Activated CD8-positive, alpha-beta memory T cell treated with anti-CD3 and anti-CD28 coated beads for 1 hour (primary cell): Measurements from ENCODE around the gene TPM2.
A peak's percentile ranks its signal among the peaks of the same experiment; 100 is the strongest.

Experiments
- DNase-seq, 2 donors: peaks; one replicate each; pipeline ENCODE4 v3.0.0-alpha.2; 2020; ENCODE audit warnings: low read depth in 1 of 2; ENCODE audit errors: extremely low read depth in 1 of 2

The TPM2 gene

DNA sequence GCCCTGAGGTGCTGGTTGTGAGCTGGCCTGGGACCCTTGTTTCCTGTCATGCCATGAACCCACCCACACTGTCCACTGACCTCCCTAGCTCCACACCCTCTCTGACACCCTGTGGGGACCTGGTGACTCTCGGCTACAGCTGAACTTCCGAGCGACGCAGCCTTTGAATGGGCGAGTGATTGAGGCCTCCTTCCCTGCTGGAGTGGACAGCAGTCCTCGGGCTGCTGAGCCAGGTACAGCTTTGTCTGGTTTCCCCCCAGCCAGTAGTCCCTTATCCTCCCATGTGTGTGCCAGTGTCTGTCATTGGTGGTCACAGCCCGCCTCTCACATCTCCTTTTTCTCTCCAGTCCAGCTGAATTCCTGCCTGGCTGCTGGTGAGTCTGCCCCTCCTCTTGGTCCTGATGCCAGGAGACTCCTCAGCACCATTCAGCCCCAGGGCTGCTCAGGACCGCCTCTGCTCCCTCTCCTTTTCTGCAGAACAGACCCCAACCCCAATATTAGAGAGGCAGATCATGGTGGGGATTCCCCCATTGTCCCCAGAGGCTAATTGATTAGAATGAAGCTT is 9.9 kb downstream of the TPM2 start:
- DNase-seq = no peak

DNA sequence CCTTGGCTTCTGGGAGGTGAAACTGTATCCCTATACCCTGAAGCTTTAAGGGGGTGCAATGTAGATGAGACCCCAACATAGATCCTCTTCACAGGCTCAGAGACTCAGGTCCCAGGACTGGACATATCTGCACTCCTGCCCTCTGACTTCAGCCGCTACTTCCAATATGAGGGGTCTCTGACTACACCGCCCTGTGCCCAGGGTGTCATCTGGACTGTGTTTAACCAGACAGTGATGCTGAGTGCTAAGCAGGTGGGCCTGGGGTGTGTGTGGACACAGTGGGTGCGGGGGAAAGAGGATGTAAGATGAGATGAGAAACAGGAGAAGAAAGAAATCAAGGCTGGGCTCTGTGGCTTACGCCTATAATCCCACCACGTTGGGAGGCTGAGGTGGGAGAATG is 10.6 kb downstream of the TPM2 start:
- no peak for DNase-seq

DNA sequence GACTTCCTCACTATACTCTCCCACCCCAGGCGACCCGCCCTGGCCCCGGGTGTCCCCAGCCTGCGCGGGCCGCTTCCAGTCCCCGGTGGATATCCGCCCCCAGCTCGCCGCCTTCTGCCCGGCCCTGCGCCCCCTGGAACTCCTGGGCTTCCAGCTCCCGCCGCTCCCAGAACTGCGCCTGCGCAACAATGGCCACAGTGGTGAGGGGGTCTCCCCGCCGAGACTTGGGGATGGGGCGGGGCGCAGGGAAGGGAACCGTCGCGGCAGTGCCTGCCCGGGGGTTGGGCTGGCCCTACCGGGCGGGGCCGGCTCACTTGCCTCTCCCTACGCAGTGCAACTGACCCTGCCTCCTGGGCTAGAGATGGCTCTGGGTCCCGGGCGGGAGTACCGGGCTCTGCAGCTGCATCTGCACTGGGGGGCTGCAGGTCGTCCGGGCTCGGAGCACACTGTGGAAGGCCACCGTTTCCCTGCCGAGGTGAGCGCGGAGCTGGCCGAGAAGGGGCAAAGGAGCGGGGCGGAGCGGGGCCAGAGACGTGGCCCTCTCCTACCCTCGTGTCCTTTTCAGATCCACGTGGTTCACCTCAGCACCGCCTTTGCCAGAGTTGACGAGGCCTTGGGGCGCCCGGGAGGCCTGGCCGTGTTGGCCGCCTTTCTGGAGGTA is 13.9 kb downstream of the TPM2 start:
- DNase-seq = no peak

DNA sequence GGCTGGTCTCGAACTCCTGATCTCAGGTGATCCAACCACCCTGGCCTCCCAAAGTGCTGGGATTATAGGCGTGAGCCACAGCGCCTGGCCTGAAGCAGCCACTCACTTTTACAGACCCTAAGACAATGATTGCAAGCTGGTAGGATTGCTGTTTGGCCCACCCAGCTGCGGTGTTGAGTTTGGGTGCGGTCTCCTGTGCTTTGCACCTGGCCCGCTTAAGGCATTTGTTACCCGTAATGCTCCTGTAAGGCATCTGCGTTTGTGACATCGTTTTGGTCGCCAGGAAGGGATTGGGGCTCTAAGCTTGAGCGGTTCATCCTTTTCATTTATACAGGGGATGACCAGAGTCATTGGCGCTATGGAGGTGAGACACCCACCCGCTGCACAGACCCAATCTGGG is 14.5 kb downstream of the TPM2 start:
- no peak for DNase-seq

DNA sequence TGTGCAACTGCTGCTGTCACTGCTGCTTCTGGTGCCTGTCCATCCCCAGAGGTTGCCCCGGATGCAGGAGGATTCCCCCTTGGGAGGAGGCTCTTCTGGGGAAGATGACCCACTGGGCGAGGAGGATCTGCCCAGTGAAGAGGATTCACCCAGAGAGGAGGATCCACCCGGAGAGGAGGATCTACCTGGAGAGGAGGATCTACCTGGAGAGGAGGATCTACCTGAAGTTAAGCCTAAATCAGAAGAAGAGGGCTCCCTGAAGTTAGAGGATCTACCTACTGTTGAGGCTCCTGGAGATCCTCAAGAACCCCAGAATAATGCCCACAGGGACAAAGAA is 15.7 kb downstream of the TPM2 start:
- no peak for DNase-seq

DNA sequence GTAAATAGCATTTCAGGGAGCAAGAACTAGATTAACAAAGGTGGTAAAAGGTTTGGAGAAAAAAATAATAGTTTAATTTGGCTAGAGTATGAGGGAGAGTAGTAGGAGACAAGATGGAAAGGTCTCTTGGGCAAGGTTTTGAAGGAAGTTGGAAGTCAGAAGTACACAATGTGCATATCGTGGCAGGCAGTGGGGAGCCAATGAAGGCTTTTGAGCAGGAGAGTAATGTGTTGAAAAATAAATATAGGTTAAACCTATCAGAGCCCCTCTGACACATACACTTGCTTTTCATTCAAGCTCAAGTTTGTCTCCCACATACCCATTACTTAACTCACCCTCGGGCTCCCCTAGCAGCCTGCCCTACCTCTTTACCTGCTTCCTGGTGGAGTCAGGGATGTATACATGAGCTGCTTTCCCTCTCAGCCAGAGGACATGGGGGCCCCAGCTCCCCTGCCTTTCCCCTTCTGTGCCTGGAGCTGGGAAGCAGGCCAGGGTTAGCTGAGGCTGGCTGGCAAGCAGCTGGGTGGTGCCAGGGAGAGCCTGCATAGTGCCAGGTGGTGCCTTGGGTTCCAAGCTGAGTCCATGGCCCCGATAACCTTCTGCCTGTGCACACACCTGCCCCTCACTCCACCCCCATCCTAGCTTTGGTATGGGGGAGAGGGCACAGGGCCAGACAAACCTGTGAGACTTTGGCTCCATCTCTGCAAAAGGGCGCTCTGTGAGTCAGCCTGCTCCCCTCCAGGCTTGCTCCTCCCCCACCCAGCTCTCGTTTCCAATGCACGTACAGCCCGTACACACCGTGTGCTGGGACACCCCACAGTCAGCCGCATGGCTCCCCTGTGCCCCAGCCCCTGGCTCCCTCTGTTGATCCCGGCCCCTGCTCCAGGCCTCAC is 16.3 kb downstream of the TPM2 start, which contains the start of gene CA9:
CA9 (plus strand) TSS at position 797 of the 893 bp plus-strand sequence; CDS start at position 829, 32 bp downstream.
- no peak for DNase-seq

DNA sequence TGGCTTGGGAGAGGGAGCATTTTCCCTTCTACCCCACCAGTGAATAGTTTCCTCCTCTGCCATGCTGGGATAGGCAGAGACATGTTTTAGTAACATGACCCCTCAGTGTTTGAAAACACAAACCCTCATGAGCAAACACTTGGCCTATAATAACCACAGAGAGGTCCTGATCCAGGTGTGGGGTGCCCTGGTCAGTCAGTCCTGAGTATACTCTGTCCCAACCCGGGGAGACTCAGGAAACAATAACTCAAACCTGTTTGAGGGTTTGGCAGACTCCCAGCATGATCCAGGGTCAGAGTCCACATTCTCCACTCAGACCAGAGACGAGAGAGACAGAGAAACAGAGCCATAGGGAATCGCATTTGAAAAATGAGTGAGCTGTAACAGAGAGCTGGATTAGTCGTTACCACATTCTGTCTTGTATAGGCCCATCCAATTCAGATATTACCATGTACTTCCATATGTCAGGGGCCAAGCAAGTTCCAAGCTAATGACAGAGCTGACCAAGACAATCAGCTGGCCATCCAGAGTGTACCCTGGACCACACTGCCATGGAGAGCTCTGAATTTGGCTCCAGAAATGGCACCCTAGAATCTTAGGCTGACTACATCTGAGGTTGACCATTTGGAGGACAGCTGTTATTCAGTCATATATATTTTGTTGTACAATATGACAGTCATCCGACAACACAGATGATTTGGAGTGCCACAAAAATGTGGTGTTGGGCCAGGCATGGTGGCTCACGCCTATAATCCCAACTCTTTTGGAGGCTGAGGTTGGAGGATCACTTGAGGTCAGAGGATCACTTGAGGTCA is 20.2 kb downstream of the TPM2 start:
- DNase-seq = no peak

DNA sequence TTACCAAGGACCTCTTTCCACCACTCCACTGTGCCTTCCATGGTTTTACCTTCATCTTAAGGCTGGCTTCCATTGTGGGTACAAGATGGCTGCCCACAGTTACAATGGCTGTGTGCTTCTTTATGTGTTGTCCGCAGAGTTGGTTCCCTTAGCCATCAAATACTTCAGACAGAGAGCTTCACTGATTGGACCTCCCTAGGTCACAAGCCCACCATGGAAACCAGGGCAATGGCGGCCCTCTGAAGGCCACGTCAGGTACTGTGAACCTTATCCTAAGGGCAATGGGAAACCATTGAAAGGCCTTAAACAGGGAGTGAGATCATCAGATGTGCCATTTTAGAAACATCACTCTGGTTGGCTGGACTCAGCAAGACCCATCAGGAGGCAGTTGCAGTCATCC is 21.8 kb downstream of the TPM2 start:
- no peak for DNase-seq

DNA sequence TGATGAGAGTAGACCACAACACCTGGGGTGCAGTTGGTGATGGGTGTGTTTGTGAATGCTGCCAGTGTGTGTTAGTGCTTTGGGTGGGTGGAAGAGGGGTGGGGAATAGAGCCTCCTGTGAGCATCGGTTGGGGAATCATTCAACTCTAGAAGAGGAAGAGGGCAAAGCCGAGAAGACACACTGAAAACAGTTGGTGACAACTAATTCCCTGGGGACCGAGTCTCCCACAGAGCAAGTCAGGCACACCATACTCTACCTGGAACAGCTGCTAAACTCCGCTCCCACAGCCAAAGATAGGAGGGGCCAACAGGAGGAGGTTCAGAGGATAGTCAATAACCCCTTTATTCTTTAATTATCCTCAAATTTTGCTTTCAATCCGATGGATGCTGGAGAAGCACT is 23.2 kb downstream of the TPM2 start:
- no peak for DNase-seq

DNA sequence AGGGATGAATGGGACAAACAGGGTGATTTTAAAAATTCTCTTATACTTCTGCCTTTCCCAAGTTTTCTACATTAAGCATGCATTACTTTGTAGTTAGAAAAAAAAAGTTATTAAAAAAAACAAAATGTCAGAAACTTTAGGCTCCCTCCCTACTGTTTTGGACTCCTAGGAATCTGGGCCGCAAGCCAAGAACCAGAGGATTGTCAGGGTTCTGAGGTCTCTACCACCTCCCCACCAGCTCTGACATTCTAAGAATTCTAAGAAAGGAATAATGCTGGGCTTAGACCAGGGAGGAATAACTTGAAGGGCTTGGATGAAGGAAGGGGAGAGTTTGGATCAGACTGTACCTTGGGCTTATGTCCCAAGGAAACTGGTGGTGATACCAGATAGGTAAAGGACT is 23.7 kb downstream of the TPM2 start:
- no peak for DNase-seq

DNA sequence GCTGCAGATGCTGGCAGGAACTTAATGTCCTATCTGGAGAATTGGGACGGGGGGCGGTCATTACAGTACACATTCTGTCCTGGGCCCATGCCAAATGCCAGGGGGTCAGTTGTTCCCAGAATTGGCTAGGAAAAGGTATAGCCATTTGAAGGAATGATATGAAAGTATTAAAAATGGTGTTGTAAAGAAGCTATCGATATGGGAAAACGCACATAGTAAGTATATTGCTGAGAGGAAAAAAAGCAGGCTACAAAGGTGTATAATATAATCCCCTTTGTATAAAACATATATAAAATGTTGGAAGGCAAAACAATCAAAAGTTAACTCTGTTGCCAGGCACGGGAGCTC is 24.3 kb downstream of the TPM2 start:
- DNase-seq = no peak

DNA sequence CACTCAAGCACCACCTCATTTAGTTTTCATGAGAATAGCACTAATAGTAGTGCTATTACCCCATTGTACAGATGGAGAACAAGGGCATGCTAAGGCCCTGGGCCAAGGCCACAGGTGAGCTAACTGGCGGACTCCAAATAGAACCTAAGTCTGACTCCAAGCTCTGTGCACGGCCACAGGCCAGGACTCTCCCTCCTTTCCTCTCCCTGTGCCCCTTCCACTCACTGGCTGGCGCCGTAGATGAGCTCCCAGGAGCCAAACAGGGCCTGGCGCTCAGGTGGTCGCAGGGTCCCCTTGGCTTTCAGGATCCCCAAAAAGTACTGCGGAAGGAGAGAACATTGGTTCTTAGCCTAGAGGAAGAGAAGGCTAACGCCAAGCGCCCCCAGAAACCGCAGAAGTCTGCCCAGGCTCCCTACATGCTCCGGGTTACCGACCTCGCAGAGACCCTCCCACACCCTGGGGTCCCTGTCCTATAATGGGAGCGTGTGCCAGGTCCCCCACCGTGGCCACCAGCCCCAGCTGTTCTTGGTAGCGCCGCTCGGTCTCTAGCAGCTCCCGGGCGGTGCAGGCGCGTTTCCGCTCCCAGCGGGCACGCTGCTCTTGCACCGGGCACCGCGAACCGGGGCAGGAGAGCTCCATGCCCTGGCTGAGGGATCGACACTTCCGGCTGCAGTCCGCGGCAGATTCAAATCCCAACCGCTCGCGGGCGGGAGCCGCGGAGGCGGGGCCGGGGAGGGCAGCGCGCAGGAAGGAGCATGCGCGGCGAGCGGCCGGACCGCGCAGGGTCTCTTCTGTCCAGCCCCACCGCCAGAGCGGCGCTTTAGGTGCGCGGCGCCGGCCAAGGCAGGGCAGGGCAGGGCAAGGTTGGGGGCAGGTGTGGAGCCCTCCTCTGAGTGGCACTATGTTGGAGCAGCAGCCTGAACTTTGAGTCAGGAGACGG is 24.9 kb downstream of the TPM2 start, which contains the start of gene ARHGEF39:
ARHGEF39 (minus strand) TSS at position 665 of the 940 bp plus-strand sequence; CDS start at position 639, 26 bp downstream.
- DNase-seq = peak in 1 of 2 donors; percentile 43

DNA sequence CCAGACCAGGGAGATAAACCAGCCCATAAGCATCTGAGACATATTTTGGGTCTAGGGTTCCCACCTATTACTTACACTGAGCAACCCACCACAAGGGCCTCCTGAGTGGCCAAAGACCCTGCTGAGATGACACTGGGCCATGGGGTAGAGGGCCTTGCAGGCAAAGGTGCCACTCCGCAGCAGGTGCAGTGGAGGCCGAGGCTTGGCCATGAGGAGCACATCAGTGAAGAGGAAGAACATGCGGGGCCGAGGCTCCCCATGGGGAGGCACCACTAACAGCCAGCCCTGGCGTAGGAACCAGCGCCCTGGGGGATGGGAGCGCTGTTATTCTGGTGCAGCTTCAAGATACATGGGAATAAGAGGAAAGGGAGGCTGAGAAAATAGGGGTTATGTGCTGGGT is 27.3 kb downstream of the TPM2 start:
- no peak for DNase-seq

DNA sequence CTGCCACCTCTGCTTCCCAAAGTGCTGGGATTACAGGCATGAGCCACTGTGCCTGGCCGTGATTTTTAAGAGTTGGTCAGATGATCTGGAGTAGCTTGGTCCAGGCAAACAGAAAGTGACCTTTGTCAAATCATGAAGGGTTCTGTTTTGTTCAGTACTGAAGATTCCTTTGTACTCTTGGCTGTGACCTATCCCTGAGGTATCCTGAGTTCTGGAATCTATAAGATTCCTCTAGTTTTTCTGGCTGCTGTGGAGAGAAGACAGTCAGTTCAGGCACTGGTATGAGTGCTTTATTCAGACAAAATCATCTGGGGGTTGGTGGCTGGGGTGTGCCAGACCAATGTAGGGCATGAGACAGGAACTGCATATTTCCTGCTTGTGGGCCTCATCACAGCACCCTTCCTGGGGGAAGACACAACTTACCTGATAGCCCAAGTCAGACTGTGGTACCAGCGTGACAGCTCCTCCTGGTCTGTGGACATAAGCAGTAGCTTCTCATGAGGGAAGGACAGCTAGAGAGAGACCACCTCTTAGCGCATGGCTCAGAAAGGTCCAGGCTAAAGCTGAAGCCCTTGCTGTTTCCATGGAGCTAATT is 27.9 kb downstream of the TPM2 start:
- no peak for DNase-seq

DNA sequence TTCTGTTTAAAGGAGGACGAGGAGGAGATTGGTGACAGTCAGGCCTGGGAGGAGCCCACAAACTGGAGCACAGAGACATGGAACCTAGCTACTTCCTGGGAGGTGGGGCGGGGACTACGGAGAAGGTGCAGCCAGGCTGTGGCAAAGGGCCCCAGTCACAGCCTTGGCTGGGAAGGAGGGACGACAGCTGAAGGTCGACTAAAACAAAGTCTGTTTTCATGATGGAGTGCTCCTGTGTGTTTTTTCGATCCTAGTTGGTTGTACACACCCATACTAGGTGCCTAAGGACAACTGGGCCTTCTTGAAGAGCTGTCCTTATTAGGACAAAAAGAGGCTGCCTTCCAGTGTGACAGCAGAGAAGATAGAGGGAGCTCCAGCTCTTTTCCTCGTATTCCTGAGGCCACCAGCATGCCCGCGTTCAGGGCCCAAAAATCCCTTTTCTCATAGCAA is 28.7 kb downstream of the TPM2 start:
- DNase-seq = no peak

DNA sequence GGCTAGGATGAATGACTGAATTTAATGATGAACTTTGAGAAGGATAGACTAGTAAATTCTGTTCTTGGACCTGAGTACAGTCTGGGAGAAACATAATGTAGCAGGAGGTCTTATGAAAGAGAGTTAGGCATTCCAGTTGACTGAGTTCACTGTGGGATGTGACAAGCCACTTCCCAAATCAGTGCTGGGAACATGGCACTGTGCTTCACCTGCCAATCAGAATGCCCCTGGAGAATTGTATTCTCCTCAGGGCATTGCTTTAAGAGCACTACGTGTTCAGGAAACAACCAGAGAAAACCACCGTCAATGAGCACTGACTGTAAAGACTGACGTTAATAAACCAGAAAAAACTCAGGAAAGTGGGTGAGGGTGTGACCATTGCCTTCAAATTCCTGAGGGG is 30.4 kb downstream of the TPM2 start:
- no peak for DNase-seq

DNA sequence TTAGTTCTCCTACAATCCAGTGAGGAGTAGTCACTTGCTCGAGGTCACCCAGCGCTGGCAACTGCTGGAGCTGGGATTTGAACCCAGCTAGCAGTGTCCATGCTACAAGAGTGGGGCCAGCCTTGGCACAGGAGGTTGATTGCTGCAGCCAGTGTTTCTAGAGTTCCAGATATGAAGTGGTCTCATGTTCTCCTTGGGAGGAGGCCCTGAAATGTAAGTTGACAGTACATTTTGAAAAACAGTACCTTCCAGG is 30.8 kb downstream of the TPM2 start:
- DNase-seq = no peak

DNA sequence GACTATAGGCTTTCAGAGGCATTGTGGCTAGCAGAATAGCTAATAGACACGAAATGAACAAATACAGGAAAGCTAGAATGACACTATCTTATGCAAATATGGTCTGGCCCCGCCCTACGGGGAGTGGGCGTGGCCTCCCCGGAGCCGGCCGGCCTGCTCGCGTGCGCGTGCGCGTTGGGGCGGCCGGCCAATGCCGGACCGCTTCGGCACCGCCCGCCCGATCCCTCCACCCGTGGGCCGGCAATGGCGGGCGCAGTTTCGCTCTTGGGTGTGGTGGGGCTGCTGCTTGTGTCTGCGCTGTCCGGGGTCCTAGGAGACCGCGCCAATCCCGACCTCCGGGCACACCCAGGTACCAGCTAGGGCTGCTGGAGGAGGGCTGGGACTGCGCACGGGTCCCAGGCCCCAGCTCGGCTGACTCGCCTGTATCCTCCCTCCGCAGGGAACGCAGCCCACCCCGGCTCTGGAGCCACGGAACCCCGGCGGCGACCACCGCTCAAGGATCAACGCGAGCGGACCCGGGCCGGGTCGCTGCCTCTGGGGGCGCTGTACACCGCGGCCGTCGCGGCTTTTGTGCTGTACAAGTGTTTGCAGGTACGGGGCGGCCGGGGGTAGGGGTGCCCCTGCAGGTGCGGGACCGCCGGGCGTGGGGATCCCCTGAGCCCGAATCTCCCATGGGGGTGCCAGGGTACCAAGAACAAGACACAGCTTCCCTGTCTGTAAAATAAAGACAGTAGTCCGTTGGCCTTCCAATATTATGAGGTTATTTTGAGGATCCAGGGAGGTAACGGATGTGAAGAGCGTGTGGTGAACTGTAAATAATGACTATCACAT is 31.4 kb downstream of the TPM2 start, which contains the start of gene CCDC107:
CCDC107 (plus strand) TSS at position 156 of the 831 bp plus-strand sequence; CDS start at position 244, 88 bp downstream.
- peak; percentile 48 to 76 for DNase-seq
